Spleen (tissue), 7 donors: ENCODE data around the gene CRYBB2.

ENCODE experiments used
- POLR2A ChIP-seq, 3 donors: fragments of 450-650 bp; IDR thresholded peaks; one replicate each; pipeline ENCODE4 v1.5.1; 2017; ENCODE audit warnings: antibody characterized with exemption in 3 of 3, mild to moderate bottlenecking in 1 of 3
- POLR2AphosphoS5 ChIP-seq, 3 donors: sonication (generic); formaldehyde crosslinking; IDR thresholded peaks; one replicate each; pipeline ENCODE4 v1.5.1; 2017; ENCODE audit warnings: antibody characterized with exemption in 3 of 3
- TF ChIP-seq, protein P1 (sequence below), 11 experiments: fragments of 200-600 bp in 7 of 11; fragments of 450-650 bp in 4 of 11; sonication (generic) in 4 of 11; IDR thresholded peaks in 8 of 11; conservative IDR thresholded peaks in 3 of 11; 1 replicate in 7 of 11; 2 replicates in 4 of 11; pipeline versions ENCODE4 v1.4.0 to v1.8.0; 2016 to 2021; ENCODE audit warnings: antibody characterized with exemption in 11 of 11, inconsistent platforms in 4 of 11, mild to moderate bottlenecking in 1 of 11
- donor health status: DM: no; HTN: no; CAD: no; lungs with moderate emphysema.
- donor health status: DM: no; HTN: no; CAD: no.
- donor health status: DM: no; HTN: no; CAD: no.

DNA sequence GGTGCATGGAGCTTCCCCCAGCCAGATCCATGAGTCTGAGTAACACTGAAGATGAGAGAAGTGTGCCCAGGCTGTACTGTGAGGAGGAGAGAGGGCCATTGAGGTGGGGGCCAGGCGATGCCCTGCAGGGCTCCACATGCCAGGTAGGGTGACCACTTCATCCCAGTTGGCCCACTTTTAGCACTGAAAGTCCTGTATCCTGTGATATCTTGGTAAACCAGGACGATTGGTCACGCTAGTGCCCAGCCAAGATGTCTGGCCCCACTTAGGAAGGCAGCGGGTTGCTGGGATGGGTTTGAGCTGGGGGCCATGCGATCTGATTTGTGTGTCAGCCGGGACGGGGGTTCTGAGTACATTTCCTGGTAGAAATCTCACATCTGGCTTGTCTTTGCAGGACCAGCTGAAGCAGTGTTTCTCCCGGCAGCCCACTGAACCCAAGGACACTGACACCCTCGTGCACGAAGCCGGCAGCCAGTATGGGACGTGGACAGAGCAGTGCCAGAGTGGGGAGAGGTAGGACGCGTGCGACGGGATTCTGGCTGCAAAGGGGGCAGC lies 48.9 kb upstream of the CRYBB2 start:
- TF ChIP-seq POLR2AphosphoS5 (IDR thresholded peaks at IDR 0.05) (no peak), POLR2A (IDR thresholded peaks at IDR 0.05) (no peak)
- TF ChIP-seq, protein P1, sequence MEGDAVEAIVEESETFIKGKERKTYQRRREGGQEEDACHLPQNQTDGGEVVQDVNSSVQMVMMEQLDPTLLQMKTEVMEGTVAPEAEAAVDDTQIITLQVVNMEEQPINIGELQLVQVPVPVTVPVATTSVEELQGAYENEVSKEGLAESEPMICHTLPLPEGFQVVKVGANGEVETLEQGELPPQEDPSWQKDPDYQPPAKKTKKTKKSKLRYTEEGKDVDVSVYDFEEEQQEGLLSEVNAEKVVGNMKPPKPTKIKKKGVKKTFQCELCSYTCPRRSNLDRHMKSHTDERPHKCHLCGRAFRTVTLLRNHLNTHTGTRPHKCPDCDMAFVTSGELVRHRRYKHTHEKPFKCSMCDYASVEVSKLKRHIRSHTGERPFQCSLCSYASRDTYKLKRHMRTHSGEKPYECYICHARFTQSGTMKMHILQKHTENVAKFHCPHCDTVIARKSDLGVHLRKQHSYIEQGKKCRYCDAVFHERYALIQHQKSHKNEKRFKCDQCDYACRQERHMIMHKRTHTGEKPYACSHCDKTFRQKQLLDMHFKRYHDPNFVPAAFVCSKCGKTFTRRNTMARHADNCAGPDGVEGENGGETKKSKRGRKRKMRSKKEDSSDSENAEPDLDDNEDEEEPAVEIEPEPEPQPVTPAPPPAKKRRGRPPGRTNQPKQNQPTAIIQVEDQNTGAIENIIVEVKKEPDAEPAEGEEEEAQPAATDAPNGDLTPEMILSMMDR (IDR thresholded peaks at IDR 0.05 in 8 of 11, conservative IDR thresholded peaks at IDR 0.05 in 3 of 11): no peak
